ENCODE measurements around the gene SLIT3. TPM values are rescaled to one million over a fixed set of nuclear protein-coding genes. Genes with fewer than 3 reads are reported as not detected.

Gene SLIT3
- total RNA-seq, 1 donor from 2014 or later, result 52.8 TPM

- peak in 1 of 2 donors; percentile 34 for DNase-seq (ENCODE audit: extremely low spot score in 2 of 2)
- H3K36me3 ChIP-seq, result no peaks in the 10 kb centered on the region
- intact Hi-C loops (cut with DNase I), result no loop called here
- H3K27me3 ChIP-seq, result no peaks in the 10 kb centered on the region
- TF ChIP-seq POLR2AphosphoS5 (IDR thresholded peaks at IDR 0.05; ENCODE audit: insufficient read depth in 1 of 2, low read depth in 1 of 2) (no peak), POLR2A (IDR thresholded peaks at IDR 0.05) (no peak), CTCF (IDR thresholded peaks at IDR 0.05) (no peak)
- no peak overlapping the region for H3K27ac ChIP-seq
- no peaks in the 10 kb centered on the region for H3K9me3 ChIP-seq
- H3K4me3 ChIP-seq, result no peak overlapping the region
- H3K4me1 ChIP-seq, result peaks cover 46% of the 10 kb centered on the region
Observed at GRCh38 chr5:169219961-169220360, 81.0 kb downstream of the SLIT3 start.

- no peaks in the 10 kb centered on the region for H3K27me3 ChIP-seq
- H3K9me3 ChIP-seq, result no peaks in the 10 kb centered on the region
- TF ChIP-seq POLR2A (IDR thresholded peaks at IDR 0.05) (no peak), POLR2AphosphoS5 (IDR thresholded peaks at IDR 0.05; ENCODE audit: insufficient read depth in 1 of 2, low read depth in 1 of 2) (no peak), CTCF (IDR thresholded peaks at IDR 0.05) (no peak)
- peaks cover 46% of the 10 kb centered on the region for H3K4me1 ChIP-seq
- H3K36me3 ChIP-seq, result no peaks in the 10 kb centered on the region
- peak in 1 of 2 donors; percentile 65 for DNase-seq (ENCODE audit: extremely low spot score in 2 of 2)
- H3K27ac ChIP-seq, result no peak overlapping the region
- no peak overlapping the region for H3K4me3 ChIP-seq
- intact Hi-C loops (cut with DNase I), result no loop called here
Observed at GRCh38 chr5:169219351-169219750, 81.6 kb downstream of the SLIT3 start.

GRCh38 chr5:169218861-169219260 lies 82.1 kb downstream of the SLIT3 start:
- H3K36me3 ChIP-seq, result no peaks in the 10 kb centered on the region

GRCh38 chr5:169218176-169218575 lies 82.8 kb downstream of the SLIT3 start:
- no peaks in the 10 kb centered on the region for H3K36me3 ChIP-seq
- H3K27me3 ChIP-seq, result no peaks in the 10 kb centered on the region
- TF ChIP-seq POLR2AphosphoS5 (IDR thresholded peaks at IDR 0.05; ENCODE audit: insufficient read depth in 1 of 2, low read depth in 1 of 2), result no peak
- no peak for TF ChIP-seq POLR2A (IDR thresholded peaks at IDR 0.05)
- no peak for TF ChIP-seq CTCF (IDR thresholded peaks at IDR 0.05)
- H3K4me3 ChIP-seq, result no peak overlapping the region
- no peaks in the 10 kb centered on the region for H3K9me3 ChIP-seq
- H3K27ac ChIP-seq, result no peak overlapping the region
- H3K4me1 ChIP-seq, result peaks cover 36% of the 10 kb centered on the region
- intact Hi-C loops (cut with DNase I), result no loop called here
- no peak for DNase-seq (ENCODE audit: extremely low spot score in 2 of 2)

More at GRCh38 chr5:169218861-169219260, 82.1 kb downstream of the SLIT3 start:
- H3K9me3 ChIP-seq, result no peaks in the 10 kb centered on the region
- DNase-seq (ENCODE audit: extremely low spot score in 2 of 2), result no peak
- no peak overlapping the region for H3K4me3 ChIP-seq
- H3K27me3 ChIP-seq, result no peaks in the 10 kb centered on the region
- H3K27ac ChIP-seq, result no peak overlapping the region
- intact Hi-C loops (cut with DNase I), result no loop called here
- H3K4me1 ChIP-seq, result peaks cover 42% of the 10 kb centered on the region
- no peak for TF ChIP-seq POLR2A (IDR thresholded peaks at IDR 0.05)
- TF ChIP-seq CTCF (IDR thresholded peaks at IDR 0.05), result no peak
- TF ChIP-seq POLR2AphosphoS5 (IDR thresholded peaks at IDR 0.05; ENCODE audit: insufficient read depth in 1 of 2, low read depth in 1 of 2), result no peak

- TF ChIP-seq POLR2AphosphoS5 (IDR thresholded peaks at IDR 0.05; ENCODE audit: insufficient read depth in 1 of 2, low read depth in 1 of 2) (no peak), CTCF (IDR thresholded peaks at IDR 0.05) (no peak), POLR2A (IDR thresholded peaks at IDR 0.05) (no peak)
- Histone ChIP-seq H3K27me3 (no peaks in the 10 kb centered on the region), H3K27ac (no peak overlapping the region), H3K4me1 (peaks cover 31% of the 10 kb centered on the region), H3K36me3 (no peaks in the 10 kb centered on the region), H3K4me3 (no peak overlapping the region), H3K9me3 (no peaks in the 10 kb centered on the region)
- intact Hi-C loops (cut with DNase I), result no loop called here
- DNase-seq (ENCODE audit: extremely low spot score in 2 of 2), result peak in 1 of 2 donors; percentile 40
Observed at GRCh38 chr5:169216866-169217265, 84.1 kb downstream of the SLIT3 start.
